Measurements from ENCODE around the gene UPF1.

UPF1 gene

GRCh38 chr19:18840288-18841267 lies 8.8 kb downstream of the UPF1 start:
- no peak for DNase-seq (ENCODE audit: low read depth)
- TF ChIP-seq CTCF (IDR thresholded peaks at IDR 0.05; ENCODE audit: control insufficient read depth, extremely low read depth, insufficient read depth) = no peak
- no peak overlapping the region for H3K4me3 ChIP-seq (ENCODE audit: low read depth, low read length)

GRCh38 chr19:18841400-18841799 lies 9.6 kb downstream of the UPF1 start:
- no peak for TF ChIP-seq CTCF (IDR thresholded peaks at IDR 0.05; ENCODE audit: control insufficient read depth, extremely low read depth, insufficient read depth)
- DNase-seq (ENCODE audit: low read depth) = no peak
- H3K4me3 ChIP-seq (ENCODE audit: low read depth, low read length) = no peak overlapping the region

- TF ChIP-seq CTCF (IDR thresholded peaks at IDR 0.05; ENCODE audit: control insufficient read depth, extremely low read depth, insufficient read depth) = no peak
- DNase-seq (ENCODE audit: low read depth) = no peak
- no peak overlapping the region for H3K4me3 ChIP-seq (ENCODE audit: low read depth, low read length)
Measured at GRCh38 chr19:18842166-18842565, 10.4 kb downstream of the UPF1 start.

- DNase-seq (ENCODE audit: low read depth) = no peak
- no peak overlapping the region for H3K4me3 ChIP-seq (ENCODE audit: low read depth, low read length)
- TF ChIP-seq CTCF (IDR thresholded peaks at IDR 0.05; ENCODE audit: control insufficient read depth, extremely low read depth, insufficient read depth) = no peak
Measured at GRCh38 chr19:18843960-18844359, 12.2 kb downstream of the UPF1 start.

- TF ChIP-seq CTCF (IDR thresholded peaks at IDR 0.05; ENCODE audit: control insufficient read depth, extremely low read depth, insufficient read depth) = no peak
- DNase-seq (ENCODE audit: low read depth) = no peak
- no peak overlapping the region for H3K4me3 ChIP-seq (ENCODE audit: low read depth, low read length)
Measured at GRCh38 chr19:18844806-18845329, 13.1 kb downstream of the UPF1 start.

GRCh38 chr19:18845961-18846360 lies 14.2 kb downstream of the UPF1 start:
- no peak overlapping the region for H3K4me3 ChIP-seq (ENCODE audit: low read depth, low read length)
- no peak for TF ChIP-seq CTCF (IDR thresholded peaks at IDR 0.05; ENCODE audit: control insufficient read depth, extremely low read depth, insufficient read depth)
- DNase-seq (ENCODE audit: low read depth) = no peak

Data from LNCaP clone FGC (cell line).